WI38 (cell line): ENCODE results near the gene HSD17B12.
A peak's percentile ranks its signal among the peaks of the same experiment; 100 is the strongest.

Source experiments
- H3K4me3 ChIP-seq: 2 replicates; pipeline ENCODE4 v1.5.1; 2011; ENCODE audit warnings: low read depth, mild to moderate bottlenecking, control low read depth, low read length
- TF ChIP-seq, protein P1 (sequence below): IDR thresholded peaks from 2 replicates; pipeline ENCODE4 v1.5.1; 2012; ENCODE audit warnings: low read depth, mild to moderate bottlenecking, control low read depth, low read length

The HSD17B12 gene

DNA sequence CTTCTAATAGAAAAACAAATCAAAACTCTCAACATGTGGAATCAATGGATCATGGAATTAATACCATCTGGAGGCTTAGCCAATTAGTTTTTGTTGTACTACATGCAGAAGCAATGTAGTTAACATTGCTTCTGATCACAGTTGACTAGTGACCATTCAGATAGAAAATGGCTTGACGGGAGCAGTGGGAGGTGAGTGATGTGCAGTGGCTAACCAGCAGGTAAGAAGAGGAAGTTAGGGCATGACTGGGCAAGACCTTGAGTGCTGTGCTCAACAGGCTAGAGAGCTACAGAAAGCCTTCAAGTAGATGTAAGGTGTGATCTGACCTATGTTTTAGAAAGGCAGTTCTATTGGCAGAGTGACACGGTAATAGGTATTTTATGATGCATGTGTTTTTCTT lies 139.4 kb downstream of the HSD17B12 start:
- TF ChIP-seq, protein P1, sequence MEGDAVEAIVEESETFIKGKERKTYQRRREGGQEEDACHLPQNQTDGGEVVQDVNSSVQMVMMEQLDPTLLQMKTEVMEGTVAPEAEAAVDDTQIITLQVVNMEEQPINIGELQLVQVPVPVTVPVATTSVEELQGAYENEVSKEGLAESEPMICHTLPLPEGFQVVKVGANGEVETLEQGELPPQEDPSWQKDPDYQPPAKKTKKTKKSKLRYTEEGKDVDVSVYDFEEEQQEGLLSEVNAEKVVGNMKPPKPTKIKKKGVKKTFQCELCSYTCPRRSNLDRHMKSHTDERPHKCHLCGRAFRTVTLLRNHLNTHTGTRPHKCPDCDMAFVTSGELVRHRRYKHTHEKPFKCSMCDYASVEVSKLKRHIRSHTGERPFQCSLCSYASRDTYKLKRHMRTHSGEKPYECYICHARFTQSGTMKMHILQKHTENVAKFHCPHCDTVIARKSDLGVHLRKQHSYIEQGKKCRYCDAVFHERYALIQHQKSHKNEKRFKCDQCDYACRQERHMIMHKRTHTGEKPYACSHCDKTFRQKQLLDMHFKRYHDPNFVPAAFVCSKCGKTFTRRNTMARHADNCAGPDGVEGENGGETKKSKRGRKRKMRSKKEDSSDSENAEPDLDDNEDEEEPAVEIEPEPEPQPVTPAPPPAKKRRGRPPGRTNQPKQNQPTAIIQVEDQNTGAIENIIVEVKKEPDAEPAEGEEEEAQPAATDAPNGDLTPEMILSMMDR, result no peak
- H3K4me3 ChIP-seq, result no peak overlapping the region

DNA sequence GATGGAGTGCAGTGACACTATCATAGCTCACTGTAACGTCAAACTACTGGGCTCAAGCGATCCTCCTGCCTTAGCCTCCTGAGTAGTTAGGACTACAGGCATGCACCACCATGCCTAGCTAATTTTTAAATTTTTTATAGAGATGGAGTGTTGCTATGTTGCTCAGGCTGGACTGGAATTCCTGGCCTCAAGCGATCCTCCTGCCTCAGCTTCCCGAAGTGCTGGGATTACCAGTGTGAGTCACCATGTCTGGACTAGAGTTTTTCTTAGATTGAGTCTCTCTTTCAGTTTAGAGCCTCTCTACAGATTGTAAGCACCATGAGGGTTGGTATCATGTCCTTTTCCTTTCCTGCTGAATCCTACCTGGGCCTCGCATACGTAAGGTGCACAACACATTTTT lies 142.8 kb downstream of the HSD17B12 start:
- no peak overlapping the region for H3K4me3 ChIP-seq
- TF ChIP-seq, protein P1, result no peak

DNA sequence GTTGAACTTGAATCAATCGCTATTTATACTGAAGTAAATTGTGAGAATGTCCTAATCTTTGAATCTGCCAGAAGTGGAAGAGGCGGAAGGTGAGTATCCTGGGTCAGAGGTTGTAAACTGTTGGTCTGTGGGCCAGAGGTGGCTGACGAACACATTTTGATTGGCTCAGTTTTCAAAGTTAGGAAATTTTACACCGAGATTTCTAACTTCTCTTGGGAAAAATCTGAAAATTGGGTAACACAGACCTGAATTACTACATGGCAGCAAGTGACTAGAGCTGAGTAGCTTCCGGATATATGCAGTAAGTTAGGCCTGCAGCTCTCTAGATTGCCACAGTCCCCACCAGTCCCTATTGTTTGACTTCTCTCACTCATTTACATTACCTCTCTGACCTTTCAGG lies 143.3 kb downstream of the HSD17B12 start:
- TF ChIP-seq, protein P1, result no peak
- no peak overlapping the region for H3K4me3 ChIP-seq

DNA sequence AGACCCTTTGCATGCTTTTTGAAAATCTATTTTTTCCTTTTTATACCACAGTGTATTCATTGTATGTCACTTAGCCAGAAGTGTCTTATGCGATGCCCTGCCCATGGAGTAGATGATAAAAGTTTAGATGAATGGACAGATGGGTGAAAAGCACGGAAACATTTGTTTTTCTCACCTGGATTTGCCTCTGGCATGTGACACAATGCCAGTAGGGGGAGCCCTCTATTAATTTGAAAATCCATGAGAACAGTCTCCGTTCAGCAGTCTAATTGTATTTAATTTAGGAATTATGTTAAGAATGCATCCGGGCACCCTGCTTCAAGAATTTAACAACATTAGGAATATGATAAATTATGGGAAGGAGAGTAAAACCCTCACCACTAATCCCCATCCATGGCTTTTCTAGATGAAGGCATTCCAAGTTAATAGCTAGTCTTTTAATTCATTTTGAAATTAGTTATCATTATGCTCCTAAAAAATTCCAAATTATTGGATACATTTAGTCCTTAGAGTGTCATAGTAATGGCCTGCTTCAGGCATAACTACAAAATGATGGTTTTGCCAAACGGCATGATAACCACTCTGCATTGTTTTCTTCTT lies 144.8 kb downstream of the HSD17B12 start:
- no peak overlapping the region for H3K4me3 ChIP-seq
- TF ChIP-seq, protein P1, result peak; percentile 55; the same call in 1 of the 2 replicates

DNA sequence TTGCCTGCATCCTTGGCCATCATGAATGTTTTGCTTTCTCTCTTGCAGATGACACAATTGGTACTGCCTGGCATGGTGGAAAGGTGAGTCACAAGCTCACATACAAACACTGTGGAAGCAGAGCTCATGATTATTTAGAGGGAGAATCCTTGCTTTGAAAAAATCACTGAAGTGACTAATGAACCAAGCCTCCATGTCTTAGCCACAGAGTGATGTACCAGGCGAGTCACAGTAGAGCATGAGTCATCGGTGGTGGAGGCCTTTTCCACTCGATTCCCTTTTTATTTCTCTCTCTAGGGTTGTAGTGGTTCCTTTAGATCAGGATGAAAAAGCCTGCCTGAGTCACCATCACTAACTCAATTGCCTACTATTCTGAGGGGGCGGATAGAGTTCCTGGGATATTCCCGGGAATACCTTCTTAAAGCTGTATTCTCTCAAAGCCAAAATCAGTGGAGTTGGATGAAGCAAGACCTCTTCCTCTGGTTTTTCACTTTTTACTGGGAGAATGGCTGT lies 150.4 kb downstream of the HSD17B12 start:
- TF ChIP-seq, protein P1, result no peak

DNA sequence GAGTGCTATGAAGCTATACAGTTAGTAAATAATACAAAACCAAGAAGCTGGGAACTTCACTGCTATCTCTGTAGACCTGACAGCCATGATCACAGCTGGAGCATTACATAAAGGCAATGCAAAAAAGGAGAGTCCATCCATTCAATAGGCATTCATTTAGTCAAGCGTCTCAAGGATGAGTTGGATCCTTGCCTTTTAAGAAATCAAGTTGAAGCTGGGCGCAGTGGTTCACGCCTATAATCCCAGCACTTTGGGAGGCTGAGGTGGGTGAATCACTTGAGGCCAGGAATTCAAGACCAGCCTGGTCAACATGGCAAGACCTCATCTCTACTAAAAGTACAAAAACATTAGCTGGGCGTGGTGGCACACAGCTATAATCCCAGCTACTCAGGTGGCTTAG lies 152.0 kb downstream of the HSD17B12 start:
- no peak overlapping the region for H3K4me3 ChIP-seq
- TF ChIP-seq, protein P1, result no peak

More for the DNA sequence above, 150.4 kb downstream of the HSD17B12 start:
- H3K4me3 ChIP-seq, result no peak overlapping the region

DNA sequence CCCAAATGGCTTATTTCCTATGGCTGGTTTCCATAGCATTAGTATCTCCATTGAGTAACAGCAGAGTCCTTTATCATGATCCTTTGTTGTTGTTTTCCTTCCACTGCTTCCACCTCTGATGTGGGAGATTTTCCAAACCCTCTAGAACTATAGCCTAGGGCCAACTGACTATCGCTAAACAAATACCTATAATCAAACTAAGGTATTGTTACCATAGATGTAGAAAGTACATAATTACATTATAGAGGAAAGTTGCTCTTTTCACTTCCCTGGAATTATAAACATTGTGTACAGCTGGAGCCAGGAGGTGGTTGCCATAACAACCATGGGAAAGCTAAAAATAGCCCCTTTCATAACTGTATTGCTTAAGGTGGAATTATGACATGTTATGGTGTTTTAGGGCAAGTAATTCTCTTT lies 153.1 kb downstream of the HSD17B12 start:
- TF ChIP-seq, protein P1, result no peak
- no peak overlapping the region for H3K4me3 ChIP-seq
